Upper lobe of right lung (tissue), 1 donor: ENCODE measurements around the gene SGPL1. TPM values are rescaled to one million over a fixed set of nuclear protein-coding genes. Genes with fewer than 3 reads are reported as not detected.

ENCODE experiments used
- ATAC-seq: fragments of 200-7000 bp; cut with Tn5 transposase; one replicate; pipeline ENCODE4 v1.9.1; 2020; ENCODE audit warnings: mild to moderate bottlenecking, moderate library complexity
- DNase-seq: peaks from one replicate; pipeline ENCODE4 v3.0.0-alpha.2; 2020
- H3K27ac ChIP-seq: fragments of 200-600 bp; one replicate; pipeline ENCODE4 v1.8.0; 2022
- H3K27me3 ChIP-seq: fragments of 200-600 bp; one replicate; pipeline ENCODE4 v1.8.0; 2022; ENCODE audit warnings: mild to moderate bottlenecking
- H3K36me3 ChIP-seq: fragments of 200-600 bp; one replicate; pipeline ENCODE4 v1.8.0; 2022
- H3K4me1 ChIP-seq: fragments of 200-600 bp; one replicate; pipeline ENCODE4 v1.8.0; 2022
- H3K4me3 ChIP-seq: fragments of 200-600 bp; one replicate; pipeline ENCODE4 v1.8.0; 2022; ENCODE audit warnings: mild to moderate bottlenecking
- H3K9me3 ChIP-seq: fragments of 200-600 bp; one replicate; pipeline ENCODE4 v1.8.0; 2022
- CTCF ChIP-seq: fragments of 200-600 bp; IDR thresholded peaks from one replicate; pipeline ENCODE4 v1.8.0; 2022; ENCODE audit warnings: antibody characterized with exemption
- intact Hi-C: fragments of 100-400 bp; cut with DNase I; formaldehyde crosslinking; loops from one replicate; pipeline ENCODE4 v1.11.0; 2022
- total RNA-seq: library from RNA; stranded (reverse); fragmentation: NEBNext Ultra II Directional; extraction: Animal tissue kit (Norgen Biotek cat#: 25700); gene quantifications from one replicate; pipeline ENCODE4 v1.2.1, GENCODE V29; 2021
- donor health status: DM: no; HTN: yes; CAD: no; lungs with severe emphysema.

SGPL1 gene
- total RNA-seq, 1 donor from 2014 or later, result 38.3 TPM

GRCh38 chr10:70791386-70792039 lies 24.2 kb upstream of the SGPL1 start:
- no peak overlapping the region for H3K27ac ChIP-seq
- no peak for ATAC-seq
- H3K9me3 ChIP-seq, result no peaks in the 10 kb centered on the region
- no peaks in the 10 kb centered on the region for H3K4me1 ChIP-seq
- DNase-seq, result no peak
- TF ChIP-seq CTCF, result no peak
- no peak overlapping the region for H3K4me3 ChIP-seq
- intact Hi-C loops, result no loop called here
- no peaks in the 10 kb centered on the region for H3K27me3 ChIP-seq
- no peaks in the 10 kb centered on the region for H3K36me3 ChIP-seq

- no peak overlapping the region for H3K27ac ChIP-seq
- no peak for DNase-seq
- no peaks in the 10 kb centered on the region for H3K36me3 ChIP-seq
- H3K4me3 ChIP-seq, result no peak overlapping the region
- no peak for TF ChIP-seq CTCF
- intact Hi-C loops, result no loop called here
- no peak for ATAC-seq
- H3K9me3 ChIP-seq, result no peaks in the 10 kb centered on the region
- H3K27me3 ChIP-seq, result peaks cover 4% of the 10 kb centered on the region
- no peaks in the 10 kb centered on the region for H3K4me1 ChIP-seq
Observed at GRCh38 chr10:70795613-70796012, 20.1 kb upstream of the SGPL1 start.

GRCh38 chr10:70797840-70798239 lies 17.9 kb upstream of the SGPL1 start:
- Histone ChIP-seq H3K4me1 (no peaks in the 10 kb centered on the region), H3K9me3 (no peaks in the 10 kb centered on the region), H3K36me3 (no peaks in the 10 kb centered on the region), H3K27ac (no peak overlapping the region), H3K27me3 (peaks cover 4% of the 10 kb centered on the region), H3K4me3 (no peak overlapping the region)
- intact Hi-C loops, result no loop called here
- TF ChIP-seq CTCF, result no peak
- DNase-seq (no peak), ATAC-seq (no peak)

- Histone ChIP-seq H3K9me3 (no peaks in the 10 kb centered on the region), H3K36me3 (no peaks in the 10 kb centered on the region), H3K4me1 (no peaks in the 10 kb centered on the region), H3K4me3 (no peak overlapping the region), H3K27me3 (peaks cover 4% of the 10 kb centered on the region), H3K27ac (no peak overlapping the region)
- DNase-seq (no peak), ATAC-seq (no peak)
- intact Hi-C loops, result no loop called here
- no peak for TF ChIP-seq CTCF
Observed at GRCh38 chr10:70799124-70799523, 16.6 kb upstream of the SGPL1 start.

- no peak for ATAC-seq
- no peak overlapping the region for H3K4me3 ChIP-seq
- TF ChIP-seq CTCF, result no peak
Observed at GRCh38 chr10:70801854-70802253, 13.9 kb upstream of the SGPL1 start.

More at GRCh38 chr10:70801854-70802253, 13.9 kb upstream of the SGPL1 start:
- no peaks in the 10 kb centered on the region for H3K9me3 ChIP-seq
- H3K36me3 ChIP-seq, result no peaks in the 10 kb centered on the region
- H3K27me3 ChIP-seq, result peaks cover 4% of the 10 kb centered on the region
- intact Hi-C loops, result no loop called here
- no peak overlapping the region for H3K27ac ChIP-seq
- H3K4me1 ChIP-seq, result no peaks in the 10 kb centered on the region
- no peak for DNase-seq
